Kidney (tissue), 14 donors: ENCODE results near the gene CYP4F12. TPM values are rescaled to one million over a fixed set of nuclear protein-coding genes. Genes with fewer than 3 reads are reported as not detected.
"Not testable (repeated sequence)": the region's sequence is repeated elsewhere in the genome, so short reads cannot be mapped to it uniquely, and the experiment has no call there.

Experiments
- DNase-seq, 5 donors: peaks; one replicate each; pipeline ENCODE4 v3.0.0-alpha.2; 2013 to 2020
- FAIRE-seq: peaks from 2 replicates; lab custom pipeline; 2012; peaks lifted over from hg19 to GRCh38; lab: Jason Lieb, UNC
- H3K27ac ChIP-seq, 2 donors: one replicate each; pipeline ENCODE4 v1.7.0; 2013; ENCODE audit warnings: low read depth in 2 of 2, low read length in 2 of 2, inconsistent platforms in 1 of 2
- H3K27me3 ChIP-seq: one replicate; pipeline ENCODE4 v1.7.1; 2013; ENCODE audit warnings: low read length, inconsistent platforms; ENCODE audit not compliant: control insufficient read depth, insufficient read depth
- H3K36me3 ChIP-seq, 3 donors: one replicate each; pipeline versions ENCODE4 v1.7.0 to v1.7.1; 2013; ENCODE audit warnings: low read length in 3 of 3, control low read depth in 1 of 3, inconsistent platforms in 1 of 3; ENCODE audit not compliant: insufficient read depth in 3 of 3, control insufficient read depth in 2 of 3
- H3K4me1 ChIP-seq, 3 donors: one replicate each; pipeline versions ENCODE4 v1.7.0 to v1.7.1; 2013; ENCODE audit warnings: low read length in 3 of 3, inconsistent platforms in 1 of 3, low read depth in 1 of 3; ENCODE audit not compliant: control insufficient read depth in 2 of 3, insufficient read depth in 2 of 3
- H3K4me3 ChIP-seq, 3 donors: one replicate each; pipeline versions ENCODE4 v1.7.0 to v1.8.1; 2013; ENCODE audit warnings: low read length in 3 of 3, control low read depth in 1 of 3, inconsistent platforms in 1 of 3
- H3K9ac ChIP-seq, 3 donors: one replicate each; pipeline versions ENCODE4 v1.7.0 to v1.7.1; 2013; ENCODE audit warnings: low read length in 3 of 3, control low read depth in 1 of 3, inconsistent platforms in 1 of 3
- H3K9me3 ChIP-seq, 3 donors: one replicate each; pipeline versions ENCODE4 v1.7.0 to v1.7.1; 2013; ENCODE audit warnings: low read length in 3 of 3, control low read depth in 1 of 3, inconsistent platforms in 1 of 3; ENCODE audit not compliant: control insufficient read depth in 2 of 3, insufficient read depth in 1 of 3
- CTCF ChIP-seq: IDR thresholded peaks from 3 replicates; pipeline ENCODE4 v1.5.1; 2012; ENCODE audit warnings: mild to moderate bottlenecking, moderate library complexity, borderline replicate concordance; ENCODE audit not compliant: insufficient read depth; ENCODE audit errors: extremely low read depth
- intact Hi-C: fragments of 100-400 bp; cut with DNase I; formaldehyde crosslinking; loops from one replicate; pipeline ENCODE4 v1.11.1; 2022
- polyA plus RNA-seq: library from polyadenylated mRNA; stranded (reverse); fragments of 350-450 nt; fragmentation: Illumina TruSeq; extraction: RNeasy Lipid Tissue Mini Kit (QIAGEN cat#74804); gene quantifications from one replicate; pipeline ENCODE4 v1.2.3, GENCODE V29; 2014; ENCODE audit warnings: low read depth, low replicate concordance; ENCODE audit not compliant: insufficient read depth
- total RNA-seq: library from RNA; stranded (reverse); fragmentation: NEBNext Ultra II Directional; extraction: Animal tissue kit (Norgen Biotek cat#: 25700); gene quantifications from one replicate; pipeline ENCODE4 v1.2.1, GENCODE V29; 2021
- donor health status: control.
- donor health status: control.
- donor health status: control.
- donor health status: control.
- donor health status: control.
- donor health status: DM: yes; HTN: yes; CAD: no.
- donor health status: Normal renal cell carcinoma (clear cell type).

CYP4F12 gene
- total and polyA plus RNA-seq, 2 donors from 2014 or later = 4.4 to 10.2 TPM

- intact Hi-C loops = no loop called here
- DNase-seq (no peak), FAIRE-seq (no peak)
- peaks cover 0 to 5% (median 0%) of the 10 kb centered on the region in 3 donors for H3K36me3 ChIP-seq
- H3K4me3 ChIP-seq = no peak overlapping the region
- no peaks in the 10 kb centered on the region for H3K27me3 ChIP-seq
- no peak overlapping the region for H3K9ac ChIP-seq
- TF ChIP-seq CTCF = no peak
- peaks cover 0 to 2% (median 2%) of the 10 kb centered on the region in 3 donors for H3K4me1 ChIP-seq
- no peak overlapping the region for H3K27ac ChIP-seq
- H3K9me3 ChIP-seq = no peaks in the 10 kb centered on the region
Observed at GRCh38 chr19:15649526-15649925, 23.4 kb upstream of the CYP4F12 start.

- intact Hi-C loops, H3K9ac ChIP-seq, FAIRE-seq, H3K27me3 ChIP-seq, DNase-seq, H3K4me3 ChIP-seq, H3K36me3 ChIP-seq, H3K9me3 ChIP-seq, H3K4me1 ChIP-seq, H3K27ac ChIP-seq: not testable (repeated sequence)
Observed at GRCh38 chr19:15650123-15650522, 22.8 kb upstream of the CYP4F12 start.

DNA sequence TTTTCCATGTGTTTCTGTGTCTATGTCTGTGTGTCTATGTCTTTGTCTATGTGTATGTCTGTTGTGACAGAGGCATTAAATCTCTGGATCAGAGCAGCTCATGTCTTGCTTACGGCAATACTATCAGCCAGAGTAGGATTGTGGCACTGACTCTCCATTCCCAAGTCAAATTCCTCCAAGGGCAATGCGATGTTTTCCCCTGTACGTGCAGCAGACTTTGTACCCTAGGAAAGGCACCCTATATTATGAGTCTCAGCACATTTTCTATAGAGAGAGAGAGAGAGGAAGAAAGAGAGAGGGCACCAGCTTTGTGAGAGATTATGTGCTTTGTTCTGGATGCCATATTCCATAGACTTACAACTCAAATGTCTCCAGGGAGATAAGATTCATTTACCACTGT, 21.1 kb upstream of the CYP4F12 start:
- Histone ChIP-seq H3K27me3 (no peaks in the 10 kb centered on the region), H3K9ac (no peak overlapping the region), H3K9me3 (no peaks in the 10 kb centered on the region), H3K4me3 (no peak overlapping the region), H3K36me3 (peaks cover 0 to 3% (median 0%) of the 10 kb centered on the region in 3 donors), H3K27ac (no peak overlapping the region), H3K4me1 (no peaks in the 10 kb centered on the region)
- intact Hi-C loops = no loop called here
- DNase-seq (no peak), FAIRE-seq (no peak)
- TF ChIP-seq CTCF = no peak

DNA sequence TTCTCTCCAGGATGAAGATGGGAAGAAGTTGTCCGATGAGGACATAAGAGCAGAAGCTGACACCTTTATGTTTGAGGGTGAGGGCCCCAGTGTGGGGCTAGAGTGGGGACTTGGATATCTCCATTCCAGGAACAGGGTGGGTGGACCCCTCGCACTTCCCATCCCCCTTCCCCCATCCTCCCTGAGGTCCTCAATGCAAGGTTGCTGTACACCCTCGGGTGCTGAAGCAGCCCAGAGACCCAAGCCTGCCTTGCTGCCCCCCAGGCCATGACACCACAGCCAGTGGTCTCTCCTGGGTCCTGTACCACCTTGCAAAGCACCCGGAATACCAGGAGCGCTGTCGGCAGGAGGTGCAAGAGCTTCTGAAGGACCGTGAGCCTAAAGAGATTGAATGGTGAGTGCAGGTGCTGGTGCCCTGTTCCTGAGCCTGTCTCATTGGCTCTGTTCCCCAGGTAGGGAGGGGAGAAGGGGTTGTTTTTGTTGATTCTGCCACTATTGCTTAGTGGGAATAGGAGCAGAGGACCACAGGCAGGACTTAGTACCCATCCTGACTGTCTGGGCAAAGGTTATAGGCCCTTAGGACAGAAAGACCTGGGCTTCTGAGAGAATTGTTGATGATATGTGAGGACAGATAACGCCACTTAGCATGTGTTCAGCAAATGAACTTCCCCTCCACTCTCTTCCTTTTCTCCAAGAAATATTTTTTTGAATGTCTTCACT, 20.2 kb upstream of the CYP4F12 start:
- no peak overlapping the region for H3K4me3 ChIP-seq
- no peak overlapping the region for H3K9ac ChIP-seq
- no peaks in the 10 kb centered on the region for H3K9me3 ChIP-seq
- intact Hi-C loops = no loop called here
- DNase-seq (no peak), FAIRE-seq (no peak)
- H3K4me1 ChIP-seq = no peaks in the 10 kb centered on the region
- no peaks in the 10 kb centered on the region for H3K27me3 ChIP-seq
- no peak for TF ChIP-seq CTCF
- H3K36me3 ChIP-seq = peaks cover 0 to 3% (median 0%) of the 10 kb centered on the region in 3 donors
- H3K27ac ChIP-seq = no peak overlapping the region
